AG20443 (cell line): ENCODE results near the gene ADRA2B.

Source experiments
- DNase-seq: peaks from one replicate; pipeline ENCODE4 v3.0.0; 2012; ENCODE audit warnings: low spot score, mixed read lengths

ADRA2B gene

DNA sequence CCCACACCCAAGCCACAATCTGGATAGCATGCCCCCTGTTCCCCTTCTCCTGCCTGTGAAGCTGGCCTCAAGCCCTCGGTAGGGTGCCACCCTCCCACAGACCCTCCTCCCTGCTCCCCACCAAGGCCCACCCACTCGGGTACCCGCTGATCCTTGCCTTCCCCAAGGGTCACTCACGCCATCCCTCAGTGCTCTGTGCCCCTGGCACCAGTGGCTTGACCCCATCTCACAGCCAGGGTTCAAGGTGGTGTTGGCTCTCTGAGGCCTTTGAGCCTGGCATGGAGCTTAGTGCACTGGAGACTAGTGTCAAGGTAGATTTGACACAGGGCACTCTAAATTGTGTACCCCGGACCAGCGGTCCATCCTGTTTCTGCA is 11.9 kb downstream of the ADRA2B start:
- no peak for DNase-seq

DNA sequence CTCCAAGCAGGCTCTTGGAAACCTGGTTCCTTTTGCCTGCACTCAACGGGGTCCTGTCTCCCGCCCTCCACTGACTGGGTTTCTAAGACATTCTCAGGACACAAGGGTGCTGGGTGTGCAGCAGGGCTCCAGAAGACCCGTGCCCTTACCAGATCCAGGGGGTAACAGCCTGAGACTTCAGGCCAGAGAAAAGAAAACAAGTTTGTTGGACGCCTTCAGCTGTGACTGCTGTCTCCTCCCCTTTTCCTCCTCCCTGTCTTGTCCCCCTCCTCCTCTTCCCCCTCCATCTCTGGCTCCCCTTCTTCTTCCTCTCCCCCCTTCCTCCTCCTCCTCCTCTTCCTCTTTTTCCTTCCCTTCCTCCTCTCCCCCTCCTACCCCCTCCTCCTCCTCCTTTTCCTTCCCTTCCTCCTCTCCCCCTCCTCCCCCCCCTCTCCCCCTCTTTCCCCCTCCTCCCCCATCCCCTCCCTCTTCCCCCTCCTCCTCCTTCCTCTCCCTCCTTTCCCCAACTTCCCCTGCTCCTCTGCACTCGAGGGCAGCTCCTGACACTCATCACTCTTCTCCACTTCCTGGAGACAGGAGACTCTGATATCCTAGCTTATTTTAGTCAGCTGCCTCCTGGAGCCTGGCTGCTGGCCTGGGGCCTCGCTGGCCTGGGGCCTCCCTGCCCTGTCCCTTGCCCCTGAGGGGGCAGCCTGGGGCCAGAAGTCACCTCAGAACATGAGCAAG is 12.4 kb downstream of the ADRA2B start:
- DNase-seq: no peak

GRCh38 chr2:96103187-96103601 is 13.2 kb downstream of the ADRA2B start:
- no peak for DNase-seq

DNA sequence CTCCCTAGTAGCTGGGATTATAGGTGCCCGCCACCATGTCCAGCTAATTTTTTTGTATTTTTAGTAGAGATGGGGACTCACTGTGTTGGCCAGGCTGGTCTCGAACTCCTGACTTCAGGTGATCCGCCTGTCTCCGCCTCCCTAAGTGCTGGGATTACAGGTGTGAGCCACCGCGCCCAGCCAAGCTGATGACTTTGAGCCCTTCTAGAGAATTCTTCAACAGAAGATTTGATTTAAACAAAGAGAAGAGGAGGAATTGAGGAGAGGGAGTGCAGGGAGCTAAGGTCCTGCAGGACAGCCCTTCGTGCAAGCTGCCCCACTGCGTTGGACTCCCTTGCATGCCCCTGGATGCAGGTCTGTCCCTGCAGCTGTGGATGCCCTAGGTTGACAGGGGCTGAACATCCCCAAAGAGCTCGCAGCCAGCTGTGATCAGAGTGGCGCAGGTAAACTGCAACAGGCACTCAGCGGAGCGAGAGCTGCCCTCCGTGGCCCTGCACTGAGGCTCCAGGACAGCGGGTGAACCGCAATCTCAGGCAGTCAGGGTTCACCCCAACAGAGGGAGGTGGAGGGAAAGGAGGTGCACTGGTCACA is 13.7 kb downstream of the ADRA2B start:
- DNase-seq: no peak

DNA sequence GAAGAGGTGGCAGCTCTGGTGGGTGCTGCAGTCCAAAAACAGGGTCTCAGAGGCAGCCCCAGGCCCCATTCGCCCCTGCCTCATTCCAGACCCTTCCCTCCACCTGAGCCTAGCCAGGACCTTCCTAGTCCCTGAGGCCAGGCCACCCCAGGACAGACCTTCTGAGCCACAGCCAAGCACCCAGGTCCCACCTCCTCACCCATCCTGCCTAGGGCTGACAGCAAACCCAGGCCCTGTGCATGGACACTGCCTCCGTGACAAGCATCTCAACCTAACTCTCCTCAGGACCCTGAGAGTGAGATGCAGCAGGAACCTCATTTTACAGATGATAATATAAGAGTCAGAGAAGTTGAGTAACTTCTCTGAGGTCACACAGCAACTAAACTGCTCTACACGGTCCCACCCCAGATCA is 15.5 kb downstream of the ADRA2B start:
- DNase-seq: no peak

- peak; percentile 7 for DNase-seq
These were observed 16.2 kb downstream of the ADRA2B start for GRCh38 chr2:96099861-96100798.

DNA sequence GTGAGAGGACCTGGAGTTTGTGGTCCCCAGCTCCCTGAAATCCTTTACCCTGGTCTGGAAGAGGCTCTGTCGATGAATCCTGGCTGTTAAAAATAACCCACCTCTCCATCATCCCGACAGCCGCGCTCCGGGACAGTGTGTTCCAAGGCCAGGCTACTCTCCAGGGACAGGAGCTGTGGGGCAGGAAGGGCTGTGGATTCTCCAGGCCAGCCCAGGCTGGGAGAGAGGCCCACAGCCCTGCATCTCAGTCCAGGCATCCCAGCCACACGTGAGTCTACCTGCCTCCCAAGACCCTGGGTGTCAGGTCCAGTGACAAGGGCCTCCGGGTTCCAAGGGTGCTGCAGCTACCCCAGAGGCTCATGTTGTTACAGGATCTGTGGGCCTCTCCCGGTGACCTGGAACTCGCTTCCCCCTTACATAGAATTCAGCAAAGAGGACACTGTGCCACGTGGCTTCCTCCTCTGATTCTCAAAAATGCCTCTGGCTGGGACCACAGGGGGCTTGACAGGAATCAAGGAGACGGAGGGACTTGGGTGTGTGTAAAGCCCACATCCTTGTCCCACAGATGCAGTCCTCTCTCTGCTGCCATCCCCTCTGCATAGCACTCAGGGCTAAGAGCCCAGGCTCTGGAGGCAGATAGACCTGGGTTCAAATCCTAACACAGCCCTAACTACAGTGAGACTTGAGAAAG is 17.3 kb downstream of the ADRA2B start:
- DNase-seq: peak; percentile 5

DNA sequence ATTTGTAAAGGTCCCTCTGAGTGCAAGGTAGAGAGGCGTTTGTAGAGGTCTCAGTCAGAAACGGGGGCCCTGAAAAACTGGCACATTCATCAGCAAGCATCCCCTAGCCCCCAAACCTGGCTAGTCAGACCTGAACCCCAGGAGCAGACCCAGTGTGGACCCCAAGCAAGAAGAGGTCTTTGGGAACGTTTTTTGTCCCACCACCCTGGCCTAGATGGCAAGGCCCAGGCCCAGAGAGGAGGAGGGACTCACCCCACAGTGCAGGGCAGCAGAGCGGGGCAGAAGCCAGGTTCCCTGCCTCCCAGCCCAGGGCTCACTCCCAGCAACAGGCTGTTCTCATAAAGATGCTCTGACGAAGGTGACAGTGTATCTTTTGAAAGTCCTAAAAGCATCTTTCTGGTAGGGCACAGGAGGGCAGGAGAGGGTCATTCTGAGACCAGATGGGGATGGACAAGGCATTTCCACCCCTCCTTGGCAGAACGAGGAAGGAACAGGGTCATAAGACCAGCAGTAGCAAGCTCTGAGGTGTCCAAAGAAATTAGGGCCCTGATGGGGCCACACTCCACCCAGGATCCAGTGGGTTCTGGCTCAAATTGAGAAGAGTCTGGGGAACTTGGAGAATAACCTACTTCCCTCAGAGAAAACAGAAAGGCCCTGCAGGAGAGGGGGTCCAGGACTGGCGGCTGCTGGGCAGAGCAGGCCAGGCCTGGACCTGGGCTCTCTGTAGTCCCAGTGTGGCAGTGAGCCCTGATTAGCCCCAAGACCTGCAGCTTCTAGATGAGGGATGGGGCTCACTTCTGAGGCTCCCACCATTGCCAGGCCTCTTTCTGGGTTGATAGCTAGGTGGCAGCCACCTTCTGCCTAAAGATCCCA is 18.2 kb downstream of the ADRA2B start:
- DNase-seq: peak; percentile 4

DNA sequence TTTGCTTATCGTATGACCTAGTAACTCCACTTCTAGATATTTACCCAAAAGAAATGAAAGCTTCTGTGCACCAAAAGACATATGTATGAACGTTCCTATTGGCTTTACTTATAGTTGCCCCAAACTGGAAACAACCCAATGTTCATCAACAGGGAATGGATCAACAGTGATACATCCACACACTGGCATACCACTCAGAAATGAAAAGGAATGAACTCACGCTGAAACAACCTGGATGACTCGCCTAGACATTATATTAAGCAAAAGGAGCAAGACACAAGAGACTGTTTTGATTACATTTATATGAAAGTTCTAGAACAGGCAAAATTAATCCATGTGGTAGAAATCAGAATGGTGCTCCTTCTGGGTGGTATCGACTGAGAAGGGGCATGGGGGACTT is 18.9 kb downstream of the ADRA2B start:
- no peak for DNase-seq

DNA sequence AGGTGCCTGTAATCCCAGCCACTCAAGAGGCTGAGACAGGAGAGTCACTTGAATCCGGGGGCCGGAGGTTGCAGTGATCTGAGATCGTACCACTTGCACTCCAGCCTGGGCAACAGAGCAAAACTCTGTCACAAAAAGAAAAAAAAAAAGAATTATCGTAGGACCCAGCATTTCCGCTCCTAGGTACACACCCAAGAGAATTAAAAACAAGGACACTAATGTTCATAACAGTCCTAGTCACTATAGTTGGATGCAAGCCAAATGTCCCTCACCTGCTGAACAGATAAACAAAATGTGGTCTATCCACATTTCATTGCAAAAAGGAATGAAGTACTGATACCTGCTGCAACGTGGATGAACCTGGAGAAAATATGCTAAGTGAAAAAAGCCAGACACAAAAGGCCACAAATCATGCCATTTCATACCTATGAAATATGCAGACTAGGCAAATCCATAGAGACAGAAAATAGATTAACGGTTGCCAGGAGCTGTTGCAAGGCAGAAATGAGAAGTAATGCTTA is 21.2 kb downstream of the ADRA2B start:
- DNase-seq: no peak

DNA sequence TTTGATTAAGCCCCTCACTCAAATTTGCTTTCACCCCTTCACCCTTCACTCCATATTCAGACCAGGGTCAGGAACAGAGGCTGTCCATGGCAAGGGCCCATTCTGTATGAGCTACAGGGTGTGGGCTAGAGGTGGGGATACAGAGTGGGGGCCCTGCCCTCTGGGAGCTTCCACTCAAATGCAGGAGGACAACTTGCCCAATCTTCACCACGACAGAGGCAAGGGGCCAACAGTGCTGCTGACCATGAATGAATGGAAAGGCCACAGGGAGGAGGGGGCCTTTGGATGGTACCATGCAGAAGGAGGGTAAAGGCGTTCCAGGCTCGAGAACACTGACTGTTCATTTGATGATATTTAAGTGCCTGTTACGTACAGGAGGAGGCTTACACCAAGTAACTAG is 22.8 kb downstream of the ADRA2B start:
- DNase-seq: peak; percentile 1

DNA sequence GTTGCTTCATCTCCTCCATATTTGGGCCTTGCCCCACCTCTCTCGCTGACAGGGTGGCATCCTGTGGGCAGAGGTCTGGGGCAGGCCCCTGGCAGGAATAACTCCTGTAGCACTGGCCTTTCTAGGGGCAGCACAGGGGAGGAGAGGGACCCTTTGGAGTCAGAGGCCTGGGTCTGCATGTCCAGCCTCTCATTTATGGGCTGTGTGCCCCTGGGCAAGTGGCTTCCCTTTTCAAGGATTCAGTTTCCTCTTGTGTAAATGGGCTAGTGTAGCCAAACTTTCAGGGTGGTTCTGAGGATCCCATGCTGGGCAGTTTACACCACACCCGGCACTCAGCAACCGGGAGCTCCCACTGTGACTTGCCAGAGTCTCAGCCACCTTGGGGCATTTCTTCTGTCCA is 23.4 kb downstream of the ADRA2B start:
- DNase-seq: peak; percentile 3

DNA sequence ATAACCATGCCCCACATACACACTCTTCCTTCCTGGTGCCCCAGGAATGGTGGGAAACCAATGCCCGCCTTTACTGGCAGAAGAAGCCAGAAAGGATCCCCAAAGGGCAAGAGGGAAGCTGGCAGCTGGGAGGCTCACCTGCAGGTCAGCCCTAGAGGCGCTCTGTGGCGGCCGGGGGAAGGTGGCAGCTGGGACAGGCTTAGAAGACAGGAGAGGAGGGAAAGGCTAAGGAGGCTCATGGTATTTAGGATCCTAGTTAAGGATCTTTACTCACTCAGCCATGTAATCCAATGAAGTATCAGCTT is 23.8 kb downstream of the ADRA2B start:
- DNase-seq: peak; percentile 2

- peak; percentile 5 for DNase-seq
These were observed 24.4 kb downstream of the ADRA2B start for GRCh38 chr2:96091711-96092572.

- peak; percentile 11 for DNase-seq
These were observed 25.1 kb downstream of the ADRA2B start for GRCh38 chr2:96091141-96091710.

DNA sequence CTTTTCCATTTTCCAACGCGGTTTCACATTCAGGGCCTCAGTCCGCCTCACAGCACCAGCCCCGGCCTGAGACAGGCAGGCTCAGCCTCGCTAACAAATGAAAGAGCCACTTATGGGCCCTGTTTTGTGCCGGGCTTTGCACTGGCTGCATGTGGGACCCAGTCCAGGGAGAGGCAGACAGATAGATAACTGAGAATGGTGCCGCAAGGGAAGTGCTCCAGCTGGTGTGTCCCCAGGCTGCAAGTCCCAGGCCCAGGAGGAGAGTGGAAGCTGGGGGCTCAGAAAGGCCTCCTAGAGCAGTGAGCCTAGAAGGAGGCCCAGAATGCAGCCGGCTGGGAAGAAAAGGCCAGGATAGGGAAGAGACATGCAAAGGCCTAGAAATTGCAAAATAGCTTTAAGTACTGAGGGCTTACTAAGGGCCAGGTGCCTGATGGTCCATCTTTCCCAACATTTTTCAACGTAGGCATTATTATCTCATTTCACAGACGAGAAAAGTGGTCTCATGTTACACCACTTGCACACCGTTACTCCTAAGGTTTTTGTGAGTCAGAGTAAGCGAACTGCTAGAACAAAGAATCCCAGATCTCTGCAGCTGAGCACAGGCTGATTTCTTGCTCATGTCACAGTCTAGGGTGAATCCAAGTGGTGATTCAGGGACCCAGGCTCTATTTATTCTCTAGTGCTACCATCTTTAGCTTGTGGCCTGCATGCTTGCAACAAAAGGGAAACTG is 26.0 kb downstream of the ADRA2B start:
- DNase-seq: peak; percentile 3

DNA sequence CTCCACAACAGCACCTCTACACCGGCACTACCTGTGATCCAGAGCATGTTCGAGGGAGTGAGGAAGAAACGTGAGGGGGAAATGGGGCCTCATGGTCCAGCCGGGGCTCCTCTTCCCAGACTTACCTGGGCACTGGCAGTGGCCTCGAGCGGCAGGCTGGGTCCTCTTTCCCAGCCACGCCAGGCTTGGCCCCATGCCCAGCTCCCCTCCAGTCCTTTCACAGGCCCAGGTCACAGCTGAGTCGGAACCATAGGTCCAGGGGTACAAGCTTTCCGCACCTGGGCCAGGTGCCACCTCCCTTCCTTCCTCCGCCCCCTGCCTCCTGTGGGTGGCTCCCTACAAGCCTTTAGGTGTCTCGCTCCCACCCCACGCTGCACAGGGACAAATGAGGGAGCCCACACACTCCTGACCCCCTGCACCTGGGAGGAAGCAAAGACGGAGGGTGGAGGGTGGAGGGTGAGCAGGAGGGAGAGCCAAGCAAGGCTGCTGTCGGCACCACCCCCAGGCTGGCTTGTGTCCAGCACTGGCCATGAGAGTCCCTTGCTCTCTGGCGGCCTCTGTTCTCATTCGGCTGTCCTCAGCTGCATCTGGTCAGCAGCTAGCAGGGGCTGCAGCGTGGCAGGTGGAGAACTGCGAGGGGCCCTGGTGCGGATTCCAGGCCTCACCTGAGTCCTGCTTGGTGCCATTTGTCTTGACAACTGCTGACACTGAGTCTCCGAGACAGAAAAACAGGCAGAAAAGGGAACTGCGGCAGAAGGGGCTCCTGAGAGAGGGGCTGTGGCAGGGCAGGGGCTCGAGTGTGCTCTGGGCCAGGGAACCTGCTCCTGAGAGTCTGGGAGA is 26.8 kb downstream of the ADRA2B start:
- DNase-seq: peak; percentile 5
